Epithelial cell of proximal tubule (primary cell): ENCODE measurements around the gene ZFR. TPM values are rescaled to one million over a fixed set of nuclear protein-coding genes. Genes with fewer than 3 reads are reported as not detected.
A peak's percentile ranks its signal among the peaks of the same experiment; 100 is the strongest.

Source experiments
- DNase-seq: peaks from one replicate; pipeline ENCODE4 v3.0.0-alpha.2; 2011; ENCODE audit warnings: low read depth
- H3K4me3 ChIP-seq: 2 replicates; pipeline ENCODE4 v1.5.1; 2011; ENCODE audit warnings: low read depth, mild to moderate bottlenecking, low read length
- CTCF ChIP-seq: conservative IDR thresholded peaks from 2 replicates; pipeline ENCODE4 v1.5.1; 2012; ENCODE audit warnings: low read depth, mild to moderate bottlenecking, low read length
- total RNA-seq: library from RNA; depleted of rRNA; stranded (reverse); fragments of >200 nt; gene quantifications from 2 replicates; pipeline ENCODE4 v1.2.3, GENCODE V29; 2015

Gene ZFR
- total RNA-seq, 1 donor from 2014 or later = 38.6 TPM

GRCh38 chr5:32465076-32465475, 20.5 kb upstream of the ZFR start:
- DNase-seq = no peak
- TF ChIP-seq CTCF = peak; percentile 24
- H3K4me3 ChIP-seq = no peak overlapping the region

- TF ChIP-seq CTCF = no peak
- H3K4me3 ChIP-seq = no peak overlapping the region
- no peak for DNase-seq
These were observed 18.1 kb upstream of the ZFR start for GRCh38 chr5:32462618-32463017.

GRCh38 chr5:32461441-32462120, 17.0 kb upstream of the ZFR start:
- no peak overlapping the region for H3K4me3 ChIP-seq
- DNase-seq = no peak
- TF ChIP-seq CTCF = no peak

- H3K4me3 ChIP-seq = no peak overlapping the region
- no peak for DNase-seq
- TF ChIP-seq CTCF = no peak
These were observed 16.2 kb upstream of the ZFR start for GRCh38 chr5:32460702-32461101.

GRCh38 chr5:32458880-32459495, 14.4 kb upstream of the ZFR start:
- no peak overlapping the region for H3K4me3 ChIP-seq
- no peak for TF ChIP-seq CTCF
- no peak for DNase-seq

GRCh38 chr5:32455311-32455710, 10.8 kb upstream of the ZFR start:
- H3K4me3 ChIP-seq = no peak overlapping the region
- no peak for TF ChIP-seq CTCF
- no peak for DNase-seq

GRCh38 chr5:32454821-32455220, 10.3 kb upstream of the ZFR start:
- TF ChIP-seq CTCF = no peak
- no peak for DNase-seq
- H3K4me3 ChIP-seq = no peak overlapping the region
